ENCODE results near the gene YAP1.

GRCh38 chr11:102144357-102145355 is 34.4 kb downstream of the YAP1 start:
- no peak for TF ChIP-seq USF2 (IDR thresholded peaks at IDR 0.05)
- TF ChIP-seq, protein P1, sequence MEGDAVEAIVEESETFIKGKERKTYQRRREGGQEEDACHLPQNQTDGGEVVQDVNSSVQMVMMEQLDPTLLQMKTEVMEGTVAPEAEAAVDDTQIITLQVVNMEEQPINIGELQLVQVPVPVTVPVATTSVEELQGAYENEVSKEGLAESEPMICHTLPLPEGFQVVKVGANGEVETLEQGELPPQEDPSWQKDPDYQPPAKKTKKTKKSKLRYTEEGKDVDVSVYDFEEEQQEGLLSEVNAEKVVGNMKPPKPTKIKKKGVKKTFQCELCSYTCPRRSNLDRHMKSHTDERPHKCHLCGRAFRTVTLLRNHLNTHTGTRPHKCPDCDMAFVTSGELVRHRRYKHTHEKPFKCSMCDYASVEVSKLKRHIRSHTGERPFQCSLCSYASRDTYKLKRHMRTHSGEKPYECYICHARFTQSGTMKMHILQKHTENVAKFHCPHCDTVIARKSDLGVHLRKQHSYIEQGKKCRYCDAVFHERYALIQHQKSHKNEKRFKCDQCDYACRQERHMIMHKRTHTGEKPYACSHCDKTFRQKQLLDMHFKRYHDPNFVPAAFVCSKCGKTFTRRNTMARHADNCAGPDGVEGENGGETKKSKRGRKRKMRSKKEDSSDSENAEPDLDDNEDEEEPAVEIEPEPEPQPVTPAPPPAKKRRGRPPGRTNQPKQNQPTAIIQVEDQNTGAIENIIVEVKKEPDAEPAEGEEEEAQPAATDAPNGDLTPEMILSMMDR (IDR thresholded peaks at IDR 0.05) = no peak
- TF ChIP-seq HOXB13 (CRISPR knock-in tag; IDR thresholded peaks at IDR 0.05; ENCODE audit: low read depth) = no peak
- TF ChIP-seq BHLHE40 (IDR thresholded peaks at IDR 0.05; ENCODE audit: low read depth, low read length) = no peak
- TF ChIP-seq EP300 (IDR thresholded peaks at IDR 0.05) = no peak
- no peak for TF ChIP-seq POLR2A (IDR thresholded peaks at IDR 0.05; ENCODE audit: low read length)
- TF ChIP-seq MAX (IDR thresholded peaks at IDR 0.05) = no peak
- no peak for TF ChIP-seq GATA3 (IDR thresholded peaks at IDR 0.05; ENCODE audit: borderline replicate concordance)
- TF ChIP-seq JUN (IDR thresholded peaks at IDR 0.05) = no peak
- TF ChIP-seq CBX2 (IDR thresholded peaks at IDR 0.05; ENCODE audit: borderline replicate concordance, low read depth) = no peak
